Thyroid gland (tissue), 4 donors: ENCODE data around the gene MAPK10. TPM values are rescaled to one million over a fixed set of nuclear protein-coding genes. Genes with fewer than 3 reads are reported as not detected.

ENCODE experiments used
- DNase-seq, 2 donors: peaks; one replicate each; pipeline ENCODE4 v3.0.0-alpha.2; 2019
- H3K27ac ChIP-seq, 3 donors: fragments of 200-600 bp; sonication (generic); 1 replicate in 2 of 3; 2 replicates in 1 of 3; pipeline ENCODE4 v1.5.1; 2016 to 2019; ENCODE audit warnings: mild to moderate bottlenecking in 1 of 3, moderate library complexity in 1 of 3
- H3K27me3 ChIP-seq: fragments of 200-600 bp; sonication (generic); one replicate; pipeline ENCODE4 v1.5.1; 2019
- H3K36me3 ChIP-seq, 2 donors: fragments of 200-600 bp; sonication (generic); one replicate each; pipeline ENCODE4 v1.5.1; 2016 to 2019
- H3K4me1 ChIP-seq, 2 donors: fragments of 200-600 bp; sonication (generic); one replicate each; pipeline ENCODE4 v1.5.1; 2017 to 2019
- H3K4me3 ChIP-seq, 3 donors: fragments of 200-600 bp; sonication (generic); replicated peaks in 1 of 3; 1 replicate in 2 of 3; 2 replicates in 1 of 3; pipeline ENCODE4 v1.5.1; 2016; ENCODE audit warnings: mild to moderate bottlenecking in 1 of 3
- H3K9me3 ChIP-seq: fragments of 200-600 bp; sonication (generic); one replicate; pipeline ENCODE4 v1.5.1; 2017
- POLR2A ChIP-seq, 2 donors: fragments of 450-650 bp; IDR thresholded peaks; one replicate each; pipeline ENCODE4 v1.6.1; 2017; ENCODE audit warnings: antibody characterized with exemption in 2 of 2, mild to moderate bottlenecking in 2 of 2, moderate library complexity in 1 of 2
- WGBS, 2 donors: methylation state at CpG; one replicate each; pipeline ENCODE4 v1.1.5; 2017; 5-methylcytosine and 5-hydroxymethylcytosine counted together
- intact Hi-C: fragments of 100-400 bp; cut with DNase I; formaldehyde crosslinking; loops from one replicate; pipeline ENCODE4 v1.15.1; 2023
- total RNA-seq, 4 donors: library from RNA; depleted of rRNA; stranded (reverse); fragments of >200 nt; gene quantifications; one replicate each; pipeline ENCODE4 v1.2.3, GENCODE V29; 2016
- TF ChIP-seq, protein P1 (sequence below), 6 experiments: fragments of 200-600 bp in 3 of 6; fragments of 450-650 bp in 3 of 6; sonication (generic) in 3 of 6; IDR thresholded peaks; one replicate each; pipeline ENCODE4 v1.5.1; 2016 to 2019; ENCODE audit warnings: antibody characterized with exemption in 6 of 6, mild to moderate bottlenecking in 2 of 6, inconsistent platforms in 1 of 6, moderate library complexity in 1 of 6

The MAPK10 gene
- total RNA-seq, 4 donors from 2014 or later = 65.4 to 95.0 (median 86.2) TPM

DNA sequence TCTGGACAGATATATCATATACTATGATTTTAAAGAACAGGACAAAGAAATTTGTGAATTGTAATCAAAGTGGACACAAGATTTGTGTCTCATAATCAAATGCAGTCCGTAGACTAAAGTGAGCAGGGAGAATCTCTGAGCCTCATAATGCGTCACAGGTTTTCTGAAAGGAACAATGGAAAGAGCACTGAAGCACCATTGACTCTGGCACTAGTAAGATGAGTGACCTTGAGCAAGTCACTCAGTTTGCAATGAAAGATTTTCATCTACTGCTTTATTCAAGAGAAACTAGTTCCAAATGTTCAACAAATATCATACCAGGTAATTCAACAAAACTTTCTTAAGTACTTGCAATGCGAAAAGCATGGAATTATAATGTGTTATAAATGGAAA, 315.3 kb downstream of the MAPK10 start:
- TF ChIP-seq, protein P1, sequence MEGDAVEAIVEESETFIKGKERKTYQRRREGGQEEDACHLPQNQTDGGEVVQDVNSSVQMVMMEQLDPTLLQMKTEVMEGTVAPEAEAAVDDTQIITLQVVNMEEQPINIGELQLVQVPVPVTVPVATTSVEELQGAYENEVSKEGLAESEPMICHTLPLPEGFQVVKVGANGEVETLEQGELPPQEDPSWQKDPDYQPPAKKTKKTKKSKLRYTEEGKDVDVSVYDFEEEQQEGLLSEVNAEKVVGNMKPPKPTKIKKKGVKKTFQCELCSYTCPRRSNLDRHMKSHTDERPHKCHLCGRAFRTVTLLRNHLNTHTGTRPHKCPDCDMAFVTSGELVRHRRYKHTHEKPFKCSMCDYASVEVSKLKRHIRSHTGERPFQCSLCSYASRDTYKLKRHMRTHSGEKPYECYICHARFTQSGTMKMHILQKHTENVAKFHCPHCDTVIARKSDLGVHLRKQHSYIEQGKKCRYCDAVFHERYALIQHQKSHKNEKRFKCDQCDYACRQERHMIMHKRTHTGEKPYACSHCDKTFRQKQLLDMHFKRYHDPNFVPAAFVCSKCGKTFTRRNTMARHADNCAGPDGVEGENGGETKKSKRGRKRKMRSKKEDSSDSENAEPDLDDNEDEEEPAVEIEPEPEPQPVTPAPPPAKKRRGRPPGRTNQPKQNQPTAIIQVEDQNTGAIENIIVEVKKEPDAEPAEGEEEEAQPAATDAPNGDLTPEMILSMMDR (IDR thresholded peaks at IDR 0.05) = no peak
- no peak for TF ChIP-seq POLR2A (IDR thresholded peaks at IDR 0.05)
- Histone ChIP-seq H3K9me3 (no peaks in the 10 kb centered on the region), H3K4me1 (peaks cover 0 to 8% of the 10 kb centered on the region in 2 donors), H3K27me3 (no peaks in the 10 kb centered on the region), H3K36me3 (no peaks in the 10 kb centered on the region), H3K27ac (peak overlapping the region in 1 of 3 donors; percentile 38), H3K4me3 (no peak overlapping the region)
- DNase-seq = no peak
- 45 to 55% methylated on average over 3 of the region's 3 CpGs for WGBS, 2 donors
- intact Hi-C loops = loop anchor here (10.0 kb wide), 1 partner anchor 250 kb away; no protein-coding TSS in a partner anchor

GRCh38 chr4:86043755-86044592, 315.9 kb downstream of the MAPK10 start:
- H3K4me1 ChIP-seq = peaks cover 0 to 8% of the 10 kb centered on the region in 2 donors
- peak; percentile 27 to 34 for DNase-seq
- intact Hi-C loops = loop anchor here (10.0 kb wide), 1 partner anchor 249 kb away; no protein-coding TSS in a partner anchor
- no peaks in the 10 kb centered on the region for H3K36me3 ChIP-seq
- 15 to 17% methylated on average over 8 of the region's 8 CpGs for WGBS, 2 donors
- H3K4me3 ChIP-seq = no peak overlapping the region
- TF ChIP-seq, protein P1 (IDR thresholded peaks at IDR 0.05) = peak; percentile 57 to 78 (median 70)
- TF ChIP-seq POLR2A (IDR thresholded peaks at IDR 0.05) = no peak
- H3K27ac ChIP-seq = peak overlapping the region in 1 of 3 donors; percentile 38
- H3K27me3 ChIP-seq = no peaks in the 10 kb centered on the region
- no peaks in the 10 kb centered on the region for H3K9me3 ChIP-seq

- TF ChIP-seq POLR2A (IDR thresholded peaks at IDR 0.05) = no peak
- TF ChIP-seq, protein P1 (IDR thresholded peaks at IDR 0.05) = no peak
Measured at GRCh38 chr4:86038037-86038436, 321.8 kb downstream of the MAPK10 start.

GRCh38 chr4:86036736-86037135, 323.1 kb downstream of the MAPK10 start:
- intact Hi-C loops = no loop called here
- no peak for DNase-seq
- no peaks in the 10 kb centered on the region for H3K9me3 ChIP-seq
- H3K4me1 ChIP-seq = peaks cover 20 to 21% of the 10 kb centered on the region in 2 donors
- H3K27me3 ChIP-seq = no peaks in the 10 kb centered on the region
- TF ChIP-seq POLR2A (IDR thresholded peaks at IDR 0.05) = no peak
- TF ChIP-seq, protein P1 (IDR thresholded peaks at IDR 0.05) = no peak
- H3K4me3 ChIP-seq = no peak overlapping the region
- no peak overlapping the region for H3K27ac ChIP-seq
- no peaks in the 10 kb centered on the region for H3K36me3 ChIP-seq
- WGBS, 2 donors = 69 to 74% methylated on average over 4 of the region's 4 CpGs

More at GRCh38 chr4:86038037-86038436, 321.8 kb downstream of the MAPK10 start:
- H3K4me3 ChIP-seq = no peak overlapping the region
- intact Hi-C loops = no loop called here
- H3K36me3 ChIP-seq = no peaks in the 10 kb centered on the region
- no peak overlapping the region for H3K27ac ChIP-seq
- H3K9me3 ChIP-seq = no peaks in the 10 kb centered on the region
- no peaks in the 10 kb centered on the region for H3K27me3 ChIP-seq
- no peak for DNase-seq
- 90 to 93% methylated on average over 1 of the region's 1 CpG for WGBS, 2 donors
- H3K4me1 ChIP-seq = peaks cover 8 to 9% of the 10 kb centered on the region in 2 donors

GRCh38 chr4:86035688-86036087, 324.2 kb downstream of the MAPK10 start:
- 90 to 94% methylated on average over 1 of the region's 1 CpG for WGBS, 2 donors
- Histone ChIP-seq H3K27ac (no peak overlapping the region), H3K4me1 (peaks cover 20 to 21% of the 10 kb centered on the region in 2 donors), H3K36me3 (no peaks in the 10 kb centered on the region), H3K4me3 (no peak overlapping the region), H3K9me3 (no peaks in the 10 kb centered on the region), H3K27me3 (no peaks in the 10 kb centered on the region)
- no peak for DNase-seq
- intact Hi-C loops = no loop called here
- no peak for TF ChIP-seq POLR2A (IDR thresholded peaks at IDR 0.05)
- TF ChIP-seq, protein P1 (IDR thresholded peaks at IDR 0.05) = no peak
